BE2C (cell line): Measurements from ENCODE around the gene THAP3.
"Not testable (repeated sequence)": the region's sequence is repeated elsewhere in the genome, so short reads cannot be mapped to it uniquely, and the experiment has no call there.

Experiments used
- DNase-seq: peaks from one replicate; pipeline ENCODE4 v3.0.0-alpha.2; 2020
- H3K27me3 ChIP-seq: fragments of 250-450 bp; sonication (Bioruptor Pico); 2 replicates; pipeline ENCODE4 v1.5.1; 2020; ENCODE audit warnings: mild to moderate bottlenecking
- H3K36me3 ChIP-seq: fragments of 250-450 bp; sonication (Bioruptor Pico); 2 replicates; pipeline ENCODE4 v1.5.1; 2020; ENCODE audit warnings: mild to moderate bottlenecking
- H3K4me1 ChIP-seq: fragments of 250-450 bp; sonication (Bioruptor Pico); 2 replicates; pipeline ENCODE4 v1.5.1; 2020
- H3K4me3 ChIP-seq: 2 replicates; pipeline ENCODE4 v1.5.1; 2011; ENCODE audit warnings: low read depth, low read length
- H3K9me3 ChIP-seq: fragments of 250-450 bp; sonication (Bioruptor Pico); 2 replicates; pipeline ENCODE4 v1.5.1; 2020
- CTCF ChIP-seq: IDR thresholded peaks from 2 replicates; pipeline ENCODE4 v1.5.1; 2012; ENCODE audit warnings: mild to moderate bottlenecking, low read depth, low read length

THAP3 gene

GRCh38 chr1:6599141-6599975 lies 25.3 kb upstream of the THAP3 start:
- Histone ChIP-seq H3K36me3 (peaks cover 20% of the 10 kb centered on the region), H3K4me3 (no peak overlapping the region), H3K27me3 (no peaks in the 10 kb centered on the region), H3K9me3 (no peaks in the 10 kb centered on the region), H3K4me1 (no peaks in the 10 kb centered on the region; the same call in 1 of the 2 replicates)
- DNase-seq, result no peak
- no peak for TF ChIP-seq CTCF

- H3K4me1 ChIP-seq, DNase-seq, H3K9me3 ChIP-seq, H3K27me3 ChIP-seq: not testable (repeated sequence)
- H3K4me3 ChIP-seq, result peak overlapping the region; percentile 81
- H3K36me3 ChIP-seq, result peaks cover 20% of the 10 kb centered on the region
Measured at GRCh38 chr1:6599991-6600390, 24.7 kb upstream of the THAP3 start.

- no peaks in the 10 kb centered on the region; the same call in 1 of the 2 replicates for H3K4me1 ChIP-seq
- peak overlapping the region; percentile 81 for H3K4me3 ChIP-seq
- no peak for DNase-seq
- TF ChIP-seq CTCF, result no peak
- H3K27me3 ChIP-seq, result no peaks in the 10 kb centered on the region
- H3K9me3 ChIP-seq, result no peaks in the 10 kb centered on the region
- H3K36me3 ChIP-seq, result peaks cover 15% of the 10 kb centered on the region
Measured at GRCh38 chr1:6600410-6601048, 24.1 kb upstream of the THAP3 start.

- H3K4me1 ChIP-seq, result no peaks in the 10 kb centered on the region; the same call in 1 of the 2 replicates
- peaks cover 8% of the 10 kb centered on the region for H3K36me3 ChIP-seq
- no peaks in the 10 kb centered on the region for H3K9me3 ChIP-seq
- DNase-seq, result no peak
- no peaks in the 10 kb centered on the region for H3K27me3 ChIP-seq
- peak overlapping the region; percentile 81 for H3K4me3 ChIP-seq
- TF ChIP-seq CTCF, result no peak
Measured at GRCh38 chr1:6601049-6601922, 23.4 kb upstream of the THAP3 start.

- peak overlapping the region; percentile 81 for H3K4me3 ChIP-seq
- DNase-seq, result peak; percentile 21
- no peaks in the 10 kb centered on the region for H3K27me3 ChIP-seq
- H3K9me3 ChIP-seq, result no peaks in the 10 kb centered on the region
- TF ChIP-seq CTCF, result no peak
- no peaks in the 10 kb centered on the region; the same call in 1 of the 2 replicates for H3K4me1 ChIP-seq
- peaks cover 5% of the 10 kb centered on the region for H3K36me3 ChIP-seq
Measured at GRCh38 chr1:6601923-6602668, 22.6 kb upstream of the THAP3 start.
